Right ventricle myocardium superior (tissue), 1 donor: ENCODE results near the gene TMEM120B. TPM values are rescaled to one million over a fixed set of nuclear protein-coding genes. Genes with fewer than 3 reads are reported as not detected.
A peak's percentile ranks its signal among the peaks of the same experiment; 100 is the strongest.

ENCODE experiments used
- ATAC-seq: fragments of 200-7000 bp; cut with Tn5 transposase; one replicate; pipeline ENCODE4 v1.9.1; 2020; ENCODE audit warnings: mild to moderate bottlenecking; ENCODE audit not compliant: poor library complexity
- DNase-seq: peaks from one replicate; pipeline ENCODE4 v3.0.0-alpha.2; 2020
- intact Hi-C: fragments of 100-400 bp; cut with DNase I; formaldehyde crosslinking; loops from one replicate; pipeline ENCODE4 v1.11.2; 2022
- total RNA-seq: library from RNA; stranded (reverse); fragmentation: NEBNext Ultra II Directional; extraction: Animal tissue kit (Norgen Biotek cat#: 25700); gene quantifications from one replicate; pipeline ENCODE4 v1.2.1, GENCODE V29; 2021
- donor health status: DM: no; HTN: yes; CAD: no; lungs with severe emphysema.

TMEM120B gene
- total RNA-seq, 1 donor from 2014 or later = 9.1 TPM

DNA sequence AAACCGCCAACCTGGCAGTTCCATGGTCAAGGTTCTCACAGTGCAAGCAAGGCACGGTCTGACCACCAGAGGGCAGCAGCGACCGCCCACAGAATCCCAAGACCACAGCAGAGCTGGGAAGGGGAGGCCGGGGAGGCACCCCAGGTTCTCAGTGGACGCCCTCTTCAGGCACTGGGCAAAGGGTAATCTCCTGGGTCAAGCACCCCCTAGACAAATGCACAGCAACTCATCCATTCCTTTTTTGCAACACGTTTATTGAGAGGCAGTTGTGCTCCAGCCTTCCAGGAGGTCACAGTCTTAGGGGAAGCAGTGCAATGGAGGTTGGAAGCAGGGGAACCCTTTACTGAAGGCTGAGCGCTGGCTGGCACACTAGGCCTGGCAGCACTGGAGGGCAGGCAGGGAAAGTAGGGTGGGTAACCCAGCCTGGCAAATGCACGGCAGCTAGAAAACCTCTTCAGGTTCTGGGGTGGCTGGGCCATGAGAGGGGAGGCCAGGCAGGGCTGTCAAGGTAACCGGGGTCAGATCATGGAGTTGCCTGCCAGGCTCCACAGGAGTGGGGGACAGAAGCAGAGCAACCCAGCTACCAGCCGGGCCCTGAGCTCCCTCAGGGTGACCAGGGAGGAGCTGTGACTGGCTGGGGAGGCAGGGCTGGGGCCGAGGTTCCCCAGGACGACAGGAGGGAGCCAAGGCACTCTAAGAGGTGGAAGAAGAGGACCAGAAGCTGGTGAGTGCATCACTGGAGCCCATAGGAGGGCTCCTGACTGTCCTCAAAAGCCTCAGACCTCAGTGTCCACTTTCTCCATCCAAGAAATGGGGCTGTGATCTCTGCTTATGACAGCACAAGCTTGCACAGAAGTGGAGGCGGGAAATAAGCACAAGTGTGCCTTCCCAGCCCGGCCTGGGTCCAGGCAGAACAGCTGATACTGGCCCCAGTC, 82.7 kb downstream of the TMEM120B start:
- ATAC-seq (peak; percentile 52), DNase-seq (peak; percentile 95)
- intact Hi-C loops = loop anchor here (2.0 to 5.0 kb wide), 2 partner anchors 18 to 92 kb away; partner anchors contain the start of gene PSMD9

GRCh38 chr12:121796855-121797751, 84.6 kb downstream of the TMEM120B start:
- DNase-seq = peak; percentile 98
- ATAC-seq = peak; percentile 50
- intact Hi-C loops = loop anchor here (5.0 kb wide), 1 partner anchor 90 kb away; the partner anchor contains the start of gene PSMD9

- intact Hi-C loops = loop anchor here (5.0 kb wide), 1 partner anchor 89 kb away; the partner anchor contains the start of gene PSMD9
- peak; percentile 89 for DNase-seq
- peak; percentile 8 for ATAC-seq
Observed at GRCh38 chr12:121797937-121798786, 85.6 kb downstream of the TMEM120B start.

DNA sequence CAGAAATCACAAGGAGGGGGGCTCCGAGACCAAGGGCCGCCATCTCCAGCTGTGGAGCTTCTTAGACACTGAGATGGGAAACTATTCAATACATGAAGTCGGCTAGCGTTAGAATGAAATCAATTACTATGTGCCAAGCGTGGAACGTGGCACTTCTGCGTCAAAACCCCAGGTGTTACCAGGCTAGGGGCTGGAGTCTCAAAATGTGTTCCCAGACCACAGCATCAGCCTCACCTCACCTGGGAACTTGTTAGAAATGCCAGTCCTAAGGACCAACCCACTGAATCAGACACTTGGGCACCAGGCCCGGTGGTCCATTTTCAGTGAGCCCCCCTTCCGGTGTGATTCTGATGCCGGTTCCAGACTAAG, 86.2 kb downstream of the TMEM120B start:
- DNase-seq (no peak), ATAC-seq (no peak)
- intact Hi-C loops = loop anchor here (5.0 kb wide), 1 partner anchor 89 kb away; the partner anchor contains the start of gene PSMD9

DNA sequence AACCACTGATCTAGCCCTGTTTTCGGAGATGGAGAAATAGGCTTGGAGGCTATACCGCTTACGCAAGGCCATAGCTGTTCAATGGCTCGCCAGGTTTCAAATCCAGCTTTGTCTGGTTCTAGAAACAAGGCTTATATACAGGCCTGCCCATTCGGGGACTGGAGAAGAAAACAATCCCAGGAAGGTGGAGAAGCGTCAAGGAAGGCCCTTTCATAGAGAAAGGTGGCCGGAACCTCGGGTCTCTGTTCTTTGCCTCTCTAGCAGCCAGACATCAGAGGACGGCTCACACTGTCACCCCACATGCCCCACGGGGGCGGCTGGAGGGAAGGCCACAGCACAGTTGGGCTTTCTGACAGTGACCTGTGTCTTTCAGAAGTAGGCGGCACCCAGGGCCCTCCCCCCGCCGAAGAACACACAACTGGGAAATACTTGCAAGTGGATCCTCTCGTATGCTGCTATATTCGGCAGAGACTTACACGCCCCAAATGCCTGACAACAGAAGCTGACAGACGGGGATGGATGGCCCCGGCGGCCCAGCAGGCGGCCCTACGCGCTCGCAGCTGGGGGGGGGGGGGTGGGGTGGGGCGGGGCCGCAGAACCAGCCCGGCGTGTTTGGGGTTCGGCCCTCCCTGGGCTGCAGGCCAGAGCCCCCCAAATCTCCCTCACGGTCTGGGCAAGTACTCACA, 86.7 kb downstream of the TMEM120B start:
- intact Hi-C loops = loop anchor here (5.0 kb wide), 1 partner anchor 88 kb away; the partner anchor contains the start of gene PSMD9
- DNase-seq (peak; percentile 85), ATAC-seq (peak; percentile 14)

DNA sequence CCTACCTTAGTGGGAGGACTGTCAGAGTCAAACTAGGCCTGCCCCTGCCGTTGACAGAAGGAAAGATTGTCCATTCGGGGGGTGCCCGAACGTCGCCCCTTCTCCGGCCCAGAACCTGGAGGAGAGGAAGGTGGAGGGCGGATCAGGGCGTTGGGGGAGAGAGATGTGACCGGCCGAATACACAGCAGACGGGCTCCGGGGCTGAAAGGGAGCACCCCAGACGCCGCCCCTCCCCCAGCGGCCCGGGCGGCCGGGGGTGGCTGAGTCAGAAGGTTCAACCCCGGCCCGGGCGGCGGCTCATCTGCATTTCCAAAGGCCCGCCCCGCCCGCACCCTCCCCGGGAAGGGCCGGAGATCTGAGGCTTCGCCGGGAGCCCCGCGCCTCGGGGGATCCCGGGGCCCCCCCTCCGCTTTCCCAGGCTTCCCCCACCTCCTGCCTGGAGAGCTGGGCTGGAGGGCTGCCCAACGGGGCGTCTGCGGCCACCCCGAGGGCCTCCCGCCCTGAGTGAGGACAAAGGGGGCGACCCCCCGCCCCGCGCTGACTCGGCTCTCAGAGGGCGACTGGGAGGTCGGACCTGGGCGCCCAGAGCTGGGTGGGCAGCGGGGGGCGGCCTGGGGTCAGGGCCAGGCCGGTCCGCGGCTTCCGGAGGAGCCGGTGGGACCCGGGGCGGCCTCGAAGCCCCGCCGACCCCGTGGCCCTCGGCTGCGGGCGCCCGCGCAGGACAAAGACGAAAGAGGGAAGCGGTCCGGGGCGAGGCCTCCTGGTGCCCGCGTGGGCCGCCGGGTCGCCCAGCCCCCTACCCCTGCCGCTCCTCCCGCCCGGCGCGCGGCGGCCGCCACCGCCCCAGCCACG, 87.5 kb downstream of the TMEM120B start:
- peak; percentile 95 for DNase-seq
- ATAC-seq = peak; percentile 54
- intact Hi-C loops = loop anchor here (5.0 kb wide), 1 partner anchor 87 kb away; the partner anchor contains the start of gene PSMD9

- ATAC-seq (no peak), DNase-seq (peak; percentile 93)
- intact Hi-C loops = no loop called here
Observed at GRCh38 chr12:121800694-121801594, 88.4 kb downstream of the TMEM120B start.

DNA sequence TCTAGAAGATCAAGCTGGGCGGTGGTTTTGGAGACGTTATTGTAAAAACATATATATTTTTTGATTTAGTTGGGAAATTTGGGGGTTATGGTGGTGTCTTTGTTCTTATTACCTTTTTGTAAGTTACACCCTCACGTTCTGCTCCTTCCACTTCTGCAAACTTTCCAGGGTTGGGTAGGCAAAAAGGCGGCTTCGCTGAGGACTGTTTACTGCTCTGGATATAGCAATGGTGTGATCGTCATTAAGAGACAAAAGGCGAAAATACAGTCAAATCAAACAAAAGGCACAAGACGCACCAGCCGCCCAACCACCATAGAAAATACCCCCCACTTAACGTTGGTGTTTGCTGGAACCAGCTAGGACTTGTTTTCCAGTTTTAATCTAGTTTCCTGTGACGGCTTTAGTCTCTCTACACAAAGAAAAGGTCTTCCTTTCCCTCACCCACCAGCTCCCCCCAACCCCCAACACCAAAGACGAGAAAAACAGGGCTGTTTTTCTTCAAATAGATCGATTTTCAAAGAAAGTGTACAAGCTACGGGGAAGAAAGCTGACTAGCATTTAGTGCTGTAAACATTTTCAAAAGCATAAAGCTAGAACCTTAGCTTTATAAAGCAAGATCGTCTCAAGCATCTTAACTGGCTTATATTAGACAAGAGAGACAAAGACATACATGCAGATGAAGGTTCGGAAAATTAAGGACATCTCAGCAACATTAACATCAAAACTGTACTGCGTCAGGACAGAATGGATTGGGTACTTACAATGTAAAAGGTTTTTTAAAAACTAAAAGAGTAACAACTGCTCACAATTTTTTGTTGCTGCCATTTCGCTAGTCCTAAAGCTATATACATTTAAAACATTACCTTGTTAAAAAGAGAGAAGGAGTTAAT, 89.3 kb downstream of the TMEM120B start:
- ATAC-seq (no peak), DNase-seq (no peak)
- intact Hi-C loops = no loop called here

GRCh38 chr12:121802485-121802842, 89.9 kb downstream of the TMEM120B start:
- intact Hi-C loops = no loop called here
- no peak for ATAC-seq
- DNase-seq = no peak

DNA sequence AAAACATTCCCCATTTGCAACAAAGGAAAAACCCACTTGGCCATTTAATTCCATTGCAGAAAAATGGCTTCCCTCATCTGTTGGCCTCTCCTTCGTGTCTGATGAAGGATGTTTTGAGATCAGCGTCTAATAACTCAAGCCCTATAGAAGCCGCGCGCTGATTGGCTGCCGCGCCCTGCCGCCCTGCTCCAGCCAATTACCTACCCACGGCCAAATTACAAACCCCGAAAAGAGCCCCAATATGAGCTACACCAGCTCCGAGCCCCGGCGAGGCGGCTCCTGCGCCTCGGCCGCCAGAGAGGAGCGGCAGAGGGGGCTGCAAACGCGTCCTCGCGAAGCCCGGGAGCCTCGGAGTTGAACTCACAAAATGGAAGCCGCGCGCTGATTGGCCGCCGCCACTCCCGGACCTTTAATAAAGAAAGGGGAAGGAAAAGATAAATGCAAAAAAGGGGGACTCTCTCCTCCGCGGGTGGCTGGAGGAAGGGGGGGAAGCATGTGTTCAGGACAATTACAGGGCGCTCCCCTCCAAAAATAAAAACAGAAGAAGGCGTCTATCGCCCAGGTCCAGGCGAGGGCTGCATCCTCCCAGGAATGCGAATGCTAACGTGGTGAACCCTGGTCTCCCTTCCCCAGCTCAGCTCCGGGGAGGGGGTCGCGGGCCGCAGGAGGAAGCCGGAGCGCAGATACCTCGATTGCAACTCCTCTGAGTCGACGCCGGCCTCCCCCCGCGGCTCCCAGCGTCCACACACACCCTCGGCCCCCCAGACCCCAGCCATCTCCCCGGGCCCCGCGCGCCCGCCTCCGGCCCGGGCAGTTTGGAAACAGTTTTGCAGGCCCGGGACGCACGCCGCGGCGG, 90.5 kb downstream of the TMEM120B start:
- intact Hi-C loops = no loop called here
- DNase-seq = peak; percentile 94
- ATAC-seq = peak; percentile 53

DNA sequence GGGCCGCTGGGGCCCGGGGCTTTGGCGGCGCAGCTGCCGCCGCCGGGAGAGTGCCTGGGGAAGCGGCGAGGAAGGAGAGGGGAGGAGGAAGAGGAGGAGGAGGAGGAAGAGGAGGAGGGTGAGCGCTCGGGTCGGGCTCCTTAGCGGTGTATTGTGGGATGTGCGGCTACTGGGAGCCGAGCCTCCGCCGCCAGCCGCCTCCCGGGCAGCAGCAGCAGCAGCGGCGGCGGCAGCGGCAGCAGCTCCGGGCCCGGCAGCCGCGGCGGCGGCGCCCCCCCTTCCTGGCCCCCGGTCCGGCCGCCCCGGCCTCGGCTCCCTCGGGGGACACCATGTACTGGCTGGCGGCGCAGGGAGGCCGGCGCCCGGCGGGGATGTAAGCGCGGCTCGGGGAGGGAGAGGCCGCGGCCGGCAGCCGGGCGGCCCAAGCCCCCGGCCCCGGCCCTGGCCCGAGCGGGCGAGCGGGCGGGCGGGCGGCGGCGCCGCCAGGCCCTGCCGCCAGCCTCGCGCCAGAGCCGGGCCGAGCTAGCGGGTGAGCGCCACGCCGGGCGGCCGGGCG, 91.4 kb downstream of the TMEM120B start, which contains the start of gene SETD1B:
Gene SETD1B, plus strand, starts transcription at position 149 of the 556 bp plus-strand sequence. CDS start 729 bp downstream, outside the sequence.
- DNase-seq (peak; percentile 80), ATAC-seq (peak; percentile 29)
- intact Hi-C loops = no loop called here

DNA sequence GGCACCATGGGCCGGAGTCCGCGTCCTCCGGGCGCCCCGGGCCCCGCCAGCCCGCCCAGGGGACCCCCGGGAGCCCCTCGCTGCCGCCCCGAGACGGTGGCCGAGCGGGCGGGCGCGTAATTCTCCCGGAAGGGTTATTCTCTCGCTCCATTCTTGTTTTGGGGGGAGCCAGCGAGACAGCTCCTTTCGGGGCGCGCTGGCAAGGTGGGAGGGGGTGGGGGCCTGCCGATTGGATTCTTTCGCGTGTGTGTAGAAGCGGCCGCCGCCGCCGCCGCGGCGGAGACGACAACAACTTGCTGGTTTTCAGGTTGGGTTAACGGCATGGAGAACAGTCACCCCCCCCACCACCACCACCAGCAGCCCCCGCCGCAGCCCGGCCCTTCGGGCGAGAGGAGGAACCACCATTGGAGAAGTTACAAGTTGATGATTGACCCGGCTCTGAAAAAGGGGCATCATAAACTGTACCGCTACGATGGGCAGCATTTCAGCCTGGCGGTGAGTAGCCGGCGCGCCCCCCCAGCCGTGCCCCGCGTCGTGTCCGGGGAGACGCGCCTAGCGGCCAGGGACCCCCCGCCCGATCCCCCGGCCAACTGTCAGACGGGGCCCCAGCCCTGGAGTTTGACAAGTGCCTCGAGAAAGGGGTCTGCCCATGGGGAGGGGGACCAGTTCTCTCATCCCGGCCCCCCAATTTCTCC, 92.0 kb downstream of the TMEM120B start:
- ATAC-seq = no peak
- no peak for DNase-seq
- intact Hi-C loops = no loop called here
